GM19240 (cell line): ENCODE results near the gene NOL12.
A peak's percentile ranks its signal among the peaks of the same experiment; 100 is the strongest.
"Not testable (repeated sequence)": the region's sequence is repeated elsewhere in the genome, so short reads cannot be mapped to it uniquely, and the experiment has no call there.

ENCODE experiments used
- DNase-seq: peaks from one replicate; pipeline ENCODE4 v3.0.0; 2011; ENCODE audit warnings: low spot score; ENCODE audit not compliant: insufficient read length

Gene NOL12

DNA sequence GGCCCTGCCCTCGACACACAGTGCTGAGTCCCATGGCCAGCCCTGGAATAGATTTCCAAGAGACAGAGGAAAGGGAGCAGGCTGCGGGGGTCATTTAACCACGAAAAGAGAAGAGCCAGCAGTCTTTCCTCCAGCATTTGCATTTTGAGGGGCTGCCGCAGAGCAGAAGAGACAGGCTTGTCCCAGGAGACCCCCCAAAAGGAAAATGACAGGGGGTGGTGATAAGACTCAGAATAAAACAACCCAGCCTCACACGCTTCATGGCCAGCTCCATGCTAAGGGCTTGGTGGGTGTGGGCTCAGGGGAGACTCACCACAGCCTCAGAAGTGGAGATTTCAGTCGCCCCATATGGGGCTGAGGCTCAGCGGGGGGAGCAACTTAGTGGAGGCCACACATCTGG lies 27.6 kb downstream of the NOL12 start:
- DNase-seq, result no peak

DNA sequence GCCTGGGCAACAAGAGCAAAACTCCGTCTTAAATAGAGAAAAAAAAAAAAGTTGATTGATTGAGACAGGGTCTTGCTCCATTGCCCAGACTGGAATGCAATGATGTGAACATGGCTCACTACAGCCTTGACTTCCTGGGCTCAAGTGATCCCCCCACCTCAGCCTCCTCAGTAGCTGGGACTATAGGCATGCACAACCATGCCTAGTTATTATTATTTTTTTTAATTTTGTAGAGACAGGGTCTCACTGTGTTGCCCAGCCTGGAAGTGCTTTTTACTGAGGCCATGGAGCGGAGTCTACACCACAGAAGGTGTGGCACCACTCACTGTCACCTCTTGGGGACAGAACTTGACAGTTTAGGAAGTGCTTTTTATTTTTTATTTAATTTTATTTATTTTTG lies 28.5 kb downstream of the NOL12 start:
- DNase-seq, result no peak

GRCh38 chr22:37715760-37716159 lies 29.6 kb downstream of the NOL12 start:
- no peak for DNase-seq

DNA sequence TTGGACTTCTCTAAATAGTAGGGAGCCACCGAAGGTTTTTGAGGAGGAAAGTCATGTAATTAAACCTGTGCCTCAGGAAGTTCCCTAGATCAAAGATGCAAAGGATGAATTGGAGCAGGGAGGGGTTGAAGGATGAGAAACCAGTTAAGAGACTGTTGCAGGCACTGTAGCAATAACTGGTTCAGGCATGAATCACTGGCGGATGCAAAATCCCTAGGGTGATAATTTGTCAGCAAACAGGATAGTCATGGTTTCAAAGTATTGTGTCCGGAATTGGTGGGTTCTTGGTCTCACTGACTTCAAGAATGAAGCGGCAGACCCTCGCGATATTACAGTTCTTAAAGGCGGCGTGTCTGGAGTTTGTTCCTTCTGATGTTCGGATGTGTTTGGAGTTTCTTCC lies 30.6 kb downstream of the NOL12 start:
- no peak for DNase-seq

GRCh38 chr22:37717235-37717634 lies 31.1 kb downstream of the NOL12 start:
- not testable (repeated sequence) for DNase-seq

GRCh38 chr22:37717746-37718305 lies 31.7 kb downstream of the NOL12 start:
- DNase-seq, result not testable (repeated sequence)

GRCh38 chr22:37725551-37726240 lies 39.6 kb downstream of the NOL12 start:
- no peak for DNase-seq

DNA sequence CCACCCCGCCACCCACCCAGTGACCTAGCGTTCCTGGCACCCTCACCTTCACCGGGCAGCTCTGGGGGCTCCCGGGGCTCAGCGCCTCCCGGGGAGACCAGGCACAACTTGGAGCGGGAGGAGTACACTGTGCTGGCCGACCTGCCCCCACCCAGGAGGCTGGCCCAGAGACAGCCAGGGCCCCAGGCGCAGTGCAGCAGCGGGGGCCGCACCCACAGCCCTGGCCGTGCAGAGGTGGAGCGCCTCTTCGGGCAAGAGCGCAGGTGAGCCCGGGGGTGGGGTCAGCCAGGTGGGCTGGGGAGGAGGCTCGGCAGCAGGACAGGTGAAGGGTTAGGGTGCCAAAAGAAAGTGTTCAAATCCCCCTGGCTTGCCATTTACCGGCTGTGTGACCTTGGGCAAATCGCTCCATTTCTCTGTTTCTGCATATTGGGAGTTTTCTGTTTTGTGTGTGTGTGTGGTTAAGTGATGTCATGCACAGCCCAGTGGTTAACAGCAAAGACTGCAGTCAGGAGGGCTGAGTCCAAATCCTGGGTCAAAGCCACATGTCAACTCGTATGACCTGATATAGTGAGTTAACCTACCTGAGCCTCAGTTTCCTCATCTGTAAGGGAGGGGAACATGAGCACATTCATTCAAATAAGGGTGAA lies 40.2 kb downstream of the NOL12 start:
- no peak for DNase-seq

DNA sequence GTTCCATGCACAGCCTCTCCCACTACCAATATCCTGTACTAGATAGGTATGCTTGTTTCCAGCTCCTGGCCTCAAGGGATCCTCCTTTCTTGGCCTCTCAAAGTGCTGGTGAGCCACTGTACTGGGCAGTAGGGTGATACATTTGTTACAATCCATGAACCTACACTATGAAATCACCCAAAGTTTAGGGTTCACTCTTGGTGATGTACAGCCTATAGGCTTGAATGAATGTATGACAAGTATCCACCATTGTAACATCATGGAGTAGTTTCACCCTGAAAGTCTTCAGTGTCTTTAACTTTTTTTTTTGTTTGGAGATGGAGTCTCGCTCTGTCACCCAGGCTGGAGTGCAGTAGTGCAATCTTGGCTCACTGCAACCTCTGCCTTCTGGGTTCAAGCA lies 42.5 kb downstream of the NOL12 start:
- no peak for DNase-seq

DNA sequence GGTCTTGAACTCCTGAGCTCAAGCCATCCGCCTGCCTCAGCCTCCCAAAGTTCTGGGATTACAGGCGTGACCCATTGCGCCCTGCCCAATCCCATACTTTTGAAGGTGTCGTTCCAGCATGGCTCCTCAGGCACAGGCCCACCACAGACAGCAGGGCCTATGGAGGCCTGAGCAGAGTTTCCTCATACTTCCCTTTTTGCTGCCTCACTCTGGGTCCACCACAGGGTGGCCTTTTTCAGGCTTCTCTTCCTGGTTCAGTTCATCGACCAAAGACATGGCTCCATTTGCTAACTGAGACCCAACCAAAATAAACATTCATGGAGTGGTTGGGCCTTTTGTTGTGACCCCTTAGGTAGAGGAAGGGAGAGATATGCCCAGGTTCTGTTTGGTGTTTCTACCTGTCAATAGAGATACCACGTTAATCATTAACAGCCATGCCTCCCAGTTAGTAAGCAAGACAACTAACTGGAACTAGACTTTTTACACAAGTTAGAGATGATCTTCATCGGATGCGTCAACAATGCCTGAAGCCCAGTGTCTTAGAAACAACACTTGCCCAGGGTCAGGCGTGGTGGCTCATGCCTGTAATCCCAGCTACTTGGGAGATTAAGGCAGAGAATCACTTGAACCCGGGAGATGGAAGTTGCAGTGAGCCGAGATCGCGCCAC lies 45.8 kb downstream of the NOL12 start:
- peak; percentile 29 for DNase-seq

GRCh38 chr22:37732699-37733607 lies 46.8 kb downstream of the NOL12 start:
- DNase-seq, result no peak

DNA sequence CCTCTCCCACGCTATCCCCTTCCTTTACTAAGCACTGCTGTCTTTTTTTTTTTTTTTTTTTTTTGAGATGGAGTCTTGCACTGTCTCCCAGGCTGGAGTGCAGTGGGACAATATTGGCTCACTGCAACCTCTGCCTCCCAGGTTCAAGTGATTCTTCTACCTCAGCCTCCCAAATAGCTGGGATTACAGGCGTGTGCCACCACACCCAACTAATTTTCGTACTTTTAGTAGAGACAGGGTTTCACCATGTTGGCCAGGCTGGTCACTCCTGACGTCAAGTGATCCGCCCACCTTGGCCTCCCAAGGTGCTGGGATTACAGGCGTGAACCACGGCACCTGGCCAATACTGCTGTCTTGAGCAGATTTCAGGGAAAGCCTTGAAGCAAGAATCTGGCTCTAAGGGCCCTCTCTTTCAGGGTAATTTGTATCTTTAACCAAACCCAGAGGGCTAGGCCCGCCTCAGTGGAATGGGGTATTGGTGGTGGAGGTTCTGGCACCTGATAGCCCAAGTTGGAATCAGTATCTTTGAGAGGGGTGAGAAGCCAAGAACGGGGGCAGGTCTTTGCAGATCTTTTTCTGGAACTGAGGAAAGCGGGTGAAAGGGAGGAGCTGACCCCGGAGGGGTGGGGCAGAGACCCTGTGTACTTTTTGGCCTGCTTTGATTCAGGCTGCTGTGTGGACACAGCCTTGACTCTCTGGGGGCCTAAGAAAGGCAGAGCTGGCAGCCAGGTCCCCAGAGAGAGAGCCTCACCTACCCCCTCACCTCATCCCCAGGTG lies 47.7 kb downstream of the NOL12 start:
- no peak for DNase-seq

DNA sequence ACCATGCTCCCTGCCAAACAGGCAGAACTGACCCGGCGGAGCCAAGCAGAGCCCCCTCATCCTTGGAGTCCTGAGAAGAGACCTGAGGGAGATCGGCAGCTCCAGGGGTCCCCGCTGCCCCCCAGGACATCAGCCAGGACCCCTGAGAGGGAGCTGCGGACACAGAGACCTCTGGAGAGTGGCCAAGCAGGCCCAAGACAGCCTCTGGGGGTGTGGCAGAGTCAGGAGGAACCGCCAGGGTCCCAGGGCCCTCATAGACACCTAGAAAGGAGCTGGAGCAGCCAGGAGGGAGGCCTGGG lies 48.2 kb downstream of the NOL12 start:
- no peak for DNase-seq

- DNase-seq, result no peak
Observed at GRCh38 chr22:37734964-37735451, 48.9 kb downstream of the NOL12 start.

- no peak for DNase-seq
Observed at GRCh38 chr22:37739035-37739434, 52.9 kb downstream of the NOL12 start.

GRCh38 chr22:37739611-37740049 lies 53.5 kb downstream of the NOL12 start:
- no peak for DNase-seq

DNA sequence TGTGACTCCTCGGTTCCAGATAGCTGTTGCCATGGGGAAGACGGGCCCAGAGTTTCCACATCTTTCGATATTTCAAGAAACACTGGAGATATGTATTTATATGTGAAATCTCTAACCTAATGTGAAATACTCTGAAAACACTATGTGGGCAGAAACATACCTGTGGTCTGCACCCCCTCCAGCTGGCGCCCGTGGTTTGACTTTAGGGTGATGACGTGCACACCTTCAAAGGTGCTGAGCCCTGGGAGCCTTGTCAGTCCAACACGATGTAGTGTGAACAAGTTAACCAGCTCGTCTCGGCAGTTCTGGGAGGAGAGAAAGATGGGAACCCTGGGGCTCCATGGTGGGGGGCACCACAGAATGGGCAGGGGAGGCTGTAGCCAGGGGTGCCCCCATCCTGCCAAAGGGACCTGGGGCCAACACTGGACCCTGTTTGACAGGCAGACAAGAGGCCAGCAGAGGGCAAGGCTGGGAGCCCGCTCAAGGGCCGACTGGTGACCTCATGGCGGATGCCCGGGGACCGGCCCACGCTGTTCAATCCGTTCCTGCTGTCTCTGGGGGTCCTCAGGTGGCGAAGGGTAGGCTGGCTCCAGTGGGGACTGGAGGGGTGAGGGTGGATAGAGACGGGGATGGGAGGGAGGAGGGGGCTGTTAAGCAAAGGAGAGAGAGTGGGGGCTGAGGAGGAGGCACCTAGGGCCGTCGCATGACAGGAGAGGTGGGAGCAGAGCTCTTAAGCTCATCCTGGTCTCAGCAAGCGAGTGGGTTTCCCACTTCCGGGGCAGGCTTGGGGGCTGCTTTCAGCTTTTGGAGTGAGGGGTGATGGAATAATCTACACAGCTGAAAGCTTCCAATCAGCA lies 54.5 kb downstream of the NOL12 start:
- DNase-seq, result no peak

DNA sequence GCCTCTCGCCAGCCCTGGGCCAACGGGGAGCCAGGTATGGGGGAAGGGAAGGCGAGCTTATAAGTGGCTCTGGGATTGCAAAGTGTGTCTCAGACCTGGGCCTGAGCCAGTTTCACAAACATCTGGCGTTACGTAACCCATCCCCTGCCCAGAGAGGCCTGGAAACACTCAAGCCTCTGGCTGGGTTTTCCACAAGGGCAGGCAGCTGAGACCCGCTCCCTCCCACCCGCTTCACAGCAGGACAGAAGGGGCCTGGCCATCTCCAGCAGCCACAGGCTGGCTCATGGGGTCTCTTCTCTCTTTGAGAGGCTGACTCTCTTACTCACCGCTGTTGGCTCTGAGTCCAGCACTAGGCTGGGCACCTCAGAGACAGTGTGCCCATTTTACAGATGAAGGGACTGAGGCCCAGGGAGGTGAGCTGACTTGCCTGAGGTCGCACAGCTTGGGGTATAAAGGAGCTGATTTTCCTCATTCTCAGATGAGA lies 55.2 kb downstream of the NOL12 start:
- DNase-seq, result no peak

DNA sequence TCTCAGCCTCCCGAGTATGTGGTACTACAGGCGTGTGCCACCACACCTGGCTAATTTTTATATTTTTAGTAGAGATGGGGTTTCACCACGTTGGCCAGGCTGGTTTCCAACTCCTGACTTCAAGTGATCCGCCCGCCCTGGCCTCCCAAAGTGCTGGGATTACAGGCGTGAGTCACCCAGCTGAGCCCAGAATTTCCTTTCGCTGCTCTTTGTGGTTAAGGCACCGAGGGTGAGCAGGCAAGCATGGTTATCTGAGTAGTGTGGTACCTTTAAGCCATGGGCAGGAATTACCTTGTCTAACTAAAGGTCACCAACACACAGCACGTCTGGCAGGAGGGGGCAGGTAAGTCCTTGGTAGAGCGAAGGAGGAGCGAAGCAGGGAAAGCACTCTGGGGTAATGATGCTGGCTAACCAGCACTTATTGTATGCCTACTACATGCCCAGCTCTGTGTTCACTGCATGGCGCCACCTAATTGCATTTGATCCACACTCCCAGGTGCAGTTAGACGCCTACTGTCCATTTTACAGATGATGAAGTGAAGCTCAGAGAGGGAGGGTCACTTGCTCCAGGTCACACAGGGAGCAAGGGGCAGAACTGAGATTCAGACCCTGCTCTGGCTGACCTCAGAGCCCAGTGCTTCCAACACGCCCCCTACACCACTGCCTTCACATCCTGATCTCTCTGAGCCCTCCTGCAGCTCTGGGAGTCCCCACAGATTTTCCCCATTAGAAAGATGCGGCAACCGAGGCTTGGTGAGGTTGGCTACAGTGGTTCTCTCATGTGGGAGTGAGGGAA lies 56.4 kb downstream of the NOL12 start:
- no peak for DNase-seq
